ENCODE measurements around the gene BMAL2. TPM values are rescaled to one million over a fixed set of nuclear protein-coding genes. Genes with fewer than 3 reads are reported as not detected.

The BMAL2 gene
- total RNA-seq, 1 experiment from 2014 or later: 21.5 TPM

DNA sequence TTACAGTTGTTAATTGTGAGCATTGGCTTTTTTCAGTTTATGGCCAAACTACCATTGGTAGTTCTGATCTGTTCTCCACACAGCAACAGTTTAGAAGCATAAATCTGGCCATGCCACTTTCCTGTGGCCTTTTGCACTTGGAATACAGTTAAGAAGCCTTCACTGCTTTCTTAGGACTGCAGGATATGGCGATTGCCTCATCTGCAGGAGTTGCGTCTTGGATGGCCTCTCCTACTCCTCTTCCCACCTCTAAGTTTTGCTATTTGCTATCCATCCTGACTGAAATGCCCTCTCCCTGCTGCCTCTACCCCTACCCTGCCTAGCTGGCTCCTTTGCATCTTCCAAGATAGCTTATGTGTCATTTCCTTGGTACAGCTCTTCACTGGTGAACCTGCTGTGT, 12.8 kb upstream of the BMAL2 start:
- no peak for ATAC-seq
- no TSS peak for BruUV-seq (replicated peaks)
- no peak for DNase-seq (ENCODE audit: low read depth, low spot score)
- Histone ChIP-seq H3K4me1 (ENCODE audit: control insufficient read depth in 1 of 2, insufficient read depth in 2 of 2, low read length in 2 of 2) (no peaks in the 10 kb centered on the region), H3K4me3 (replicated peaks in 1 of 2; ENCODE audit: low read depth in 1 of 2, low read length in 2 of 2) (no peak overlapping the region), H3K4me2 (ENCODE audit: low read length) (no peak overlapping the region), H3K36me3 (ENCODE audit: control insufficient read depth in 1 of 2, insufficient read depth in 2 of 2, low read length in 2 of 2) (peaks cover 0 to 8% of the 10 kb centered on the region in 2 experiments; a peak in 2 of 4 replicates), H3K9ac (ENCODE audit: low read length) (no peak overlapping the region), H2AFZ (ENCODE audit: low read depth, low read length, poor library complexity, severe bottlenecking) (no peak overlapping the region), H3K79me2 (ENCODE audit: insufficient read depth, low read length) (no peaks in the 10 kb centered on the region), H3K9me2 (ENCODE audit: insufficient read depth) (no peaks in the 10 kb centered on the region), H3K9me3 (ENCODE audit: control insufficient read depth in 1 of 2, insufficient read depth in 1 of 2, low read depth in 1 of 2, low read length in 2 of 2) (no peaks in the 10 kb centered on the region), H3K27ac (ENCODE audit: low read depth, low read length) (no peak overlapping the region), H3K27me3 (ENCODE audit: insufficient read depth, low read length) (no peaks in the 10 kb centered on the region), H4K20me1 (ENCODE audit: insufficient read depth) (no peaks in the 10 kb centered on the region)
- ChIA-PET POLR2A (no interaction called here), CTCF (interaction anchor here (1.6 kb wide), 1 partner anchor 14 kb away, joined by 12 read pairs; no protein-coding TSS in a partner anchor), RAD21 (ENCODE audit: low non-redundant PET in 1 of 2, low total read pairs in 2 of 2, uncharacterized antibody in 2 of 2, unreplicated experiment in 2 of 2) (no interaction called here)
- intact Hi-C loops (cut with micrococcal nuclease): no loop called here
- TF ChIP-seq ZNF274 (IDR thresholded peaks at IDR 0.05; ENCODE audit: low read depth, low read length) (no peak), POLR2AphosphoS5 (IDR thresholded peaks at IDR 0.05; ENCODE audit: low read depth, low read length) (no peak), SIN3A (IDR thresholded peaks at IDR 0.05; ENCODE audit: low read depth) (no peak), EZH2 (IDR thresholded peaks at IDR 0.05) (no peak), SRF (IDR thresholded peaks at IDR 0.05; ENCODE audit: low read depth) (no peak), YY1 (IDR thresholded peaks at IDR 0.05; ENCODE audit: extremely low read depth, insufficient replicate concordance, low read depth, low read length) (no peak), EGR1 (IDR thresholded peaks at IDR 0.05; ENCODE audit: low read depth) (no peak), RAD21 (IDR thresholded peaks at IDR 0.05; ENCODE audit: low read depth) (no peak), POLR2A (IDR thresholded peaks at IDR 0.05; ENCODE audit: borderline replicate concordance, extremely low read depth, insufficient read depth, insufficient read length) (no peak)
- TF ChIP-seq, protein P1, sequence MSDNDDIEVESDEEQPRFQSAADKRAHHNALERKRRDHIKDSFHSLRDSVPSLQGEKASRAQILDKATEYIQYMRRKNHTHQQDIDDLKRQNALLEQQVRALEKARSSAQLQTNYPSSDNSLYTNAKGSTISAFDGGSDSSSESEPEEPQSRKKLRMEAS (IDR thresholded peaks at IDR 0.05): no peak
- TF ChIP-seq, protein P2, sequence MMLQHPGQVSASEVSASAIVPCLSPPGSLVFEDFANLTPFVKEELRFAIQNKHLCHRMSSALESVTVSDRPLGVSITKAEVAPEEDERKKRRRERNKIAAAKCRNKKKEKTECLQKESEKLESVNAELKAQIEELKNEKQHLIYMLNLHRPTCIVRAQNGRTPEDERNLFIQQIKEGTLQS (IDR thresholded peaks at IDR 0.05): no peak

DNA sequence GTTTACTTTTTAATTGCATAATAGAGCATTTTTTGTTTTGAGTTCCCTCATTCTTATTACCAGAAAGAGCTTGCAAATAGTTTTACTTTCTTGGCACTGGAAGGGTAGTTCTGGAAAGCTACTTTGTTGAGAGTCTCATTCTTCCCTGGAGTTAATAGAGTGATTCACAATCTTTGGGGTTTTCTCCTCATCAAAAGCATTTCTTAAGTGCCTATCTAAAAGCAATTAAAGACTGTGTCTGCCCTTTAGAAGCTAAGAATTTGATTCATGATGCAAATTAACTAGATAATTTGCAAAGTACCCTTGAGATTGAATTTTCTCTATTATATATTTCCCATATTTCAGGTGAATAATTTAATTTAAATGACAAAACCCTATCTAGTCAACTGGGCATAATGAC, 8.1 kb upstream of the BMAL2 start:
- no peaks in the 10 kb centered on the region for H3K9me3 ChIP-seq (ENCODE audit: control insufficient read depth in 1 of 2, insufficient read depth in 1 of 2, low read depth in 1 of 2, low read length in 2 of 2)
- no peak overlapping the region for H3K9ac ChIP-seq (ENCODE audit: low read length)
- H3K9me2 ChIP-seq (ENCODE audit: insufficient read depth): no peaks in the 10 kb centered on the region
- peaks cover 0 to 3% of the 10 kb centered on the region in 2 experiments; a peak in 1 of 4 replicates for H3K36me3 ChIP-seq (ENCODE audit: control insufficient read depth in 1 of 2, insufficient read depth in 2 of 2, low read length in 2 of 2)
- H2AFZ ChIP-seq (ENCODE audit: low read depth, low read length, poor library complexity, severe bottlenecking): no peak overlapping the region
- BruUV-seq (replicated peaks): no TSS peak
- H3K4me1 ChIP-seq (ENCODE audit: control insufficient read depth in 1 of 2, insufficient read depth in 2 of 2, low read length in 2 of 2): no peaks in the 10 kb centered on the region
- ChIA-PET POLR2A (no interaction called here), CTCF (interaction anchor here (1.2 kb wide), 1 partner anchor 18 kb away, joined by 3 read pairs; no protein-coding TSS in a partner anchor), RAD21 (ENCODE audit: low non-redundant PET in 1 of 2, low total read pairs in 2 of 2, uncharacterized antibody in 2 of 2, unreplicated experiment in 2 of 2) (no interaction called here)
- intact Hi-C loops (cut with micrococcal nuclease): no loop called here
- DNase-seq (ENCODE audit: low read depth, low spot score): no peak
- no peak overlapping the region for H3K4me3 ChIP-seq (replicated peaks in 1 of 2; ENCODE audit: low read depth in 1 of 2, low read length in 2 of 2)
- H3K27ac ChIP-seq (ENCODE audit: low read depth, low read length): no peak overlapping the region
- no peaks in the 10 kb centered on the region for H3K79me2 ChIP-seq (ENCODE audit: insufficient read depth, low read length)
- H4K20me1 ChIP-seq (ENCODE audit: insufficient read depth): no peaks in the 10 kb centered on the region
- no peak overlapping the region for H3K4me2 ChIP-seq (ENCODE audit: low read length)
- TF ChIP-seq EGR1 (IDR thresholded peaks at IDR 0.05; ENCODE audit: low read depth): no peak
- TF ChIP-seq RAD21 (IDR thresholded peaks at IDR 0.05; ENCODE audit: low read depth): no peak
- no peak for TF ChIP-seq SP1 (IDR thresholded peaks at IDR 0.05; ENCODE audit: low read depth)
- TF ChIP-seq, protein P1 (IDR thresholded peaks at IDR 0.05): no peak
- TF ChIP-seq CBX3 (IDR thresholded peaks at IDR 0.05; ENCODE audit: low read depth): no peak
- no peak for TF ChIP-seq SIN3A (IDR thresholded peaks at IDR 0.05; ENCODE audit: low read depth)
- TF ChIP-seq ZFX (IDR thresholded peaks at IDR 0.05): no peak
- TF ChIP-seq, protein P2 (IDR thresholded peaks at IDR 0.05): no peak
- no peak for TF ChIP-seq ZNF274 (IDR thresholded peaks at IDR 0.05; ENCODE audit: low read depth, low read length)
- TF ChIP-seq, protein P3, sequence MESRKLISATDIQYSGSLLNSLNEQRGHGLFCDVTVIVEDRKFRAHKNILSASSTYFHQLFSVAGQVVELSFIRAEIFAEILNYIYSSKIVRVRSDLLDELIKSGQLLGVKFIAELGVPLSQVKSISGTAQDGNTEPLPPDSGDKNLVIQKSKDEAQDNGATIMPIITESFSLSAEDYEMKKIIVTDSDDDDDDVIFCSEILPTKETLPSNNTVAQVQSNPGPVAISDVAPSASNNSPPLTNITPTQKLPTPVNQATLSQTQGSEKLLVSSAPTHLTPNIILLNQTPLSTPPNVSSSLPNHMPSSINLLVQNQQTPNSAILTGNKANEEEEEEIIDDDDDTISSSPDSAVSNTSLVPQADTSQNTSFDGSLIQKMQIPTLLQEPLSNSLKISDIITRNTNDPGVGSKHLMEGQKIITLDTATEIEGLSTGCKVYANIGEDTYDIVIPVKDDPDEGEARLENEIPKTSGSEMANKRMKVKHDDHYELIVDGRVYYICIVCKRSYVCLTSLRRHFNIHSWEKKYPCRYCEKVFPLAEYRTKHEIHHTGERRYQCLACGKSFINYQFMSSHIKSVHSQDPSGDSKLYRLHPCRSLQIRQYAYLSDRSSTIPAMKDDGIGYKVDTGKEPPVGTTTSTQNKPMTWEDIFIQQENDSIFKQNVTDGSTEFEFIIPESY (IDR thresholded peaks at IDR 0.05; ENCODE audit: extremely low read depth, insufficient replicate concordance, low read length): no peak
- TF ChIP-seq FOSL1 (IDR thresholded peaks at IDR 0.05; ENCODE audit: low read depth): no peak
- TF ChIP-seq TCF7L2 (IDR thresholded peaks at IDR 0.05; ENCODE audit: borderline replicate concordance, extremely low read depth, insufficient read depth, insufficient read length): no peak
- no peak for TF ChIP-seq ELF1 (IDR thresholded peaks at IDR 0.05; ENCODE audit: borderline replicate concordance, low read depth)
- no peak for TF ChIP-seq SRF (IDR thresholded peaks at IDR 0.05; ENCODE audit: low read depth)
- no peak for TF ChIP-seq POLR2A (IDR thresholded peaks at IDR 0.05; ENCODE audit: borderline replicate concordance, extremely low read depth, insufficient read depth, insufficient read length)
- no peaks in the 10 kb centered on the region for H3K27me3 ChIP-seq (ENCODE audit: insufficient read depth, low read length)
- no peak for ATAC-seq

Measured in HCT116 (cell line).